SK-N-SH (cell line): ENCODE measurements around the gene ELOVL6.

Experiments used
- CTCF ChIP-seq: fragments of 200-600 bp; sonication (generic); IDR thresholded peaks from 2 replicates; pipeline ENCODE4 v1.6.1; 2017; ENCODE audit warnings: antibody characterized with exemption, mild to moderate bottlenecking, moderate library complexity
- EP300 ChIP-seq, 2 experiments: IDR thresholded peaks; 2 replicates each; pipeline versions ENCODE4 v1.4.0 to v1.6.1; 2012; ENCODE audit warnings: borderline replicate concordance in 1 of 2, low read depth in 1 of 2, low read length in 1 of 2
- FOXM1 ChIP-seq: IDR thresholded peaks from 2 replicates; pipeline ENCODE4 v1.4.0; 2012; ENCODE audit warnings: low read depth, mild to moderate bottlenecking
- POLR2AphosphoS5 ChIP-seq: IDR thresholded peaks from 2 replicates; pipeline ENCODE4 v1.6.1; 2012; ENCODE audit warnings: low read depth, low read length
- RCOR1 ChIP-seq: fragments of 150-350 bp; IDR thresholded peaks from 2 replicates; pipeline ENCODE4 v1.6.1; 2017; ENCODE audit warnings: antibody characterized with exemption, low read length
- REST ChIP-seq: IDR thresholded peaks from 2 replicates; pipeline ENCODE4 v1.6.1; 2012; ENCODE audit warnings: mild to moderate bottlenecking, low read depth, low read length, moderate library complexity
- YY1 ChIP-seq: IDR thresholded peaks from 2 replicates; pipeline ENCODE4 v1.4.0; 2012; ENCODE audit warnings: low read depth, mild to moderate bottlenecking
- ZBTB33 ChIP-seq: IDR thresholded peaks from 2 replicates; pipeline ENCODE4 v1.4.0; 2012; ENCODE audit warnings: low read depth, borderline replicate concordance

GRCh38 chr4:110171971-110172370 is 26.4 kb downstream of the ELOVL6 start:
- no peak for TF ChIP-seq REST
- no peak for TF ChIP-seq CTCF
- TF ChIP-seq RCOR1, result no peak
- TF ChIP-seq EP300 (IDR thresholded peaks at IDR 0.05; ENCODE audit: borderline replicate concordance in 1 of 2, low read depth in 1 of 2, low read length in 1 of 2), result no peak
- TF ChIP-seq POLR2AphosphoS5, result no peak
- no peak for TF ChIP-seq FOXM1
- TF ChIP-seq YY1, result no peak
- no peak for TF ChIP-seq ZBTB33
